Measurements from ENCODE around the gene H2AZ1. TPM values are rescaled to one million over a fixed set of nuclear protein-coding genes. Genes with fewer than 3 reads are reported as not detected.
A peak's percentile ranks its signal among the peaks of the same experiment; 100 is the strongest.
"Not testable (repeated sequence)": the region's sequence is repeated elsewhere in the genome, so short reads cannot be mapped to it uniquely, and the experiment has no call there.

The H2AZ1 gene
- 74.3 and 253 TPM in 2 replicates for total RNA-seq

DNA sequence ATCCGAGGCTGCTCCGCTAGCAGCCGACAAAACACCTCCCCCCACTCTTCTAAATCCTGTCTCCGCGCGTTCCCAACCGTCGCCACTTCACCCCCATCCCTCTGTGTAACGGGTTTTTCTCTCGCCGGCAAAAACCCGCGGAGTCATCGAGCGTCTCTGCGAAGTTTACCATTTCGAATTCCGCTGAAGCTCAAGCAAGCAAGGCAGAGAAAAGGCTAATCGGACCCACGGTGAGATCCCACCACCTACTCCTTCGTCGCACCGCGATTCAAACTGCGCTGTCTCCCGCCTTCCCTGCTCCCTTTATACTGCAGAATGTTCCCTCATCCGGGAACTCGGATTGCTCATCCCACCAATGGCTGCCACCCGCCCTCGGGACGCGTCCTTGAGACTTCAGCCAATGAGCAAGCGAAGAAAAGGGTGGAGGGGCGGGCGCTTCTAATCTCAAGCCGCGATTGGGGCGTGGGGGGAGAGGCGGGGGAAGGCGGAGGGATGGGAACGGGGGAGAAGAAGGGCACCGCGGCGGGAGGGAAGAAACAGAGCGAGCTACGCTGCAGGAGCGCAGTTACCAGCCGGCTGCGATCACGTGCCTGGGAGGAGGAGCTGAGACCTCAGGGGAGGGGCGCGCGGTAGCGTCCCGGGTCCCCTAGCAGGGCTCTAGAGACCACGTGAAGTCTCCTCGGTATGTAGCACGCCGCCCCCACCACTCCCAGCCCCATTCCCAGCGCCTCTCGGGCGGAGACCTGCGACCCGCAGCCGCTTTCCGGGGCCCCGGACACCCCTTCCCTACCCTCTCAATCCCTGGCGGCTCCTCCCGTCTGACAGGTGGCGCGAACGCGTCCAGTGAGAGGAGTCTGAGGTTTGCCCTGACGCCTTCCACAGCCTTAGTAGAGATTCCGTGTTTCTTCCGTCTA lies at the start of gene H2AZ1:
TSS of gene H2AZ1 (minus strand) at position 277 of the 914 bp plus-strand sequence. CDS start at position 172, 105 bp downstream.
- peak; percentile 95 for DNase-seq (ENCODE audit: low read depth)

DNA sequence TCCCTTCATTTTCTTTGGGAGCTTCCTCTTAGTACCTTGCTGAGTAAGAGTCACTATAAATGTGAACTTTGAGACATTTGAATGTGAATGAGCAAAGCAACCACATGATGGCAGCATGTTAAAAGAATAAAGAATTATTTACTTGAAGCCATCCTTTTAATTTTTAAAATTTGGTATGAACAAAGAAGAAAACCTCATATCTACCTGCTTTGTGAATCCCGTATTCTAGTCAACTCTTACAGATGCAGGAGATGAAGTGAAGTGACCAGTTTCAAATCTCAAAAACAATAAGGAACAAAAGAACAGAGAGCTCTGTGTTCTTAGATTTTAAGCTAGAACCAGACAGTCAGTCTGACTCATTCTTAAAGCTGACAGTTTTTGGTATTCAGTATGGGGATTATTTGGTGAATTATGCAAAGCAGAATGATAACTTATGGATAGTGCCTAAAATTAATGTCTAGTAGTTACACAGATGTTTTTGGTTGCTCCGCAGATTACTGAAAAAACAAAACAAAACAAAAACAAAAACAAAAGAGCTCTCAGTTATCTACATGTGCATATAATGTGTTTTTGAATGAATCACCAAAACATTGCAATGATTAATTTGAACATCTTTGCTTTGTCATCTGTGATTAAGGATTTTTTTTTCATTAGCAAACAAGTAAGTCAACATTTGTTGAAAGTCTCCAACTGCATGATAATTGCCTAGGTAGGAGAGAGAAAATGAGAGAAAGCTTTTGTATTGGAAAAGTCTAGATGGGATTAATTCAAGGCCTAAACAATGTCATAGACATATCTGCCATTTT lies 48.2 kb upstream of the H2AZ1 start:
- peak; percentile 67 for DNase-seq (ENCODE audit: low read depth)

DNA sequence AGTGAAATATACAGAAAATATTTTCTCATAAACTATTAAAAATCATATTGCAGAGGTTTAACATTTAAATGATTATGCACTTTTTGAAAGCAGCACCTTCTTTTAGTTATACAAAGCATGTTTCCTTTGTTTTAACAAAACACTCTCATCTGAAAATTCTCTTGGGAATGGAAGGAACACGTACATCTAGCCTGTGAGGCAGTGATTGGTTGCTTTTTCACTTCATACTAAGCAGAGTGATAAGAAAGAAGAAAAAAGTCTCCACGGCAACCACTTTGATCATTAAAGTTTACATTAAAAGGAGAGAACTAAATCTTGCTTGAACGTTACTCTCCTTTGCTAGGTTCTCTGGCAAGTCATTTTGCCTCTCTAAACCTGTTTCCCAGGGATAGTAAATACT lies 41.7 kb upstream of the H2AZ1 start:
- DNase-seq (ENCODE audit: low read depth): no peak

DNA sequence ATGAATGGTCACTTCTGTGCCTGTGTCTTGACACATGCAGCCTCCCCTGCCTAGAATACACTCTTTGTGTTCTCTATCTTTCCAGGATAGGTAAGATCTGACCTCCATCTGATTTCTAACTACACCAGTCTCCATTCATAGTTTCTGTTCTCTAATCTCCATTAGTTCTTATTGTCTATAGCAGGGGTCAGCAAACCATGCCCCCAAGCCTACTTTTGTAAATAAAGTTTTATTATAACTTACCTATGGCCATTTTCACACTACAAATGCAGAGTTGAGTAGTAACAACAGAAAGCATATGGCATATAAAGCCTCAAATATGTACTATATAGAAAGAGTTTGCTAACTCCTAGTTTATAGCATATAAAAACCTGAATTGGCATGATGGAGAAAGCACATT lies 37.6 kb upstream of the H2AZ1 start:
- DNase-seq (ENCODE audit: low read depth): no peak

DNA sequence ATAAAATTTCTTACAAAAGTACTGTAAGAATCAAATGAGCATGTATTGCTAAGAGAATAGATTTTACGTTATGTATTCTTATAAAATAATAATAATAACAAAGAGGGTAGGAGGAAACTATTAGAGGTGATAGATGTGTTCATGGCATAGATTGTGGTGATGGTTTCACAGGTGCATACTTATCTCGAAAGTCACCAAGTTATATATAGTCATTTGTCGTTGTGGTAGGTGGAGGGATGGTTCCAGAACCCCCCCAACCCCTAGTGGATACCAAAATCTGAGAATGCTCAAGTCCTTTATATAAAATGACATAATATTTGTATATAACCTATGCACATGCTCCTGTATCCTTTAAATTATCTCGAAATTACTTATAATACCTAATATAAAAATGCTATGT lies 36.7 kb upstream of the H2AZ1 start:
- no peak for DNase-seq (ENCODE audit: low read depth)

DNA sequence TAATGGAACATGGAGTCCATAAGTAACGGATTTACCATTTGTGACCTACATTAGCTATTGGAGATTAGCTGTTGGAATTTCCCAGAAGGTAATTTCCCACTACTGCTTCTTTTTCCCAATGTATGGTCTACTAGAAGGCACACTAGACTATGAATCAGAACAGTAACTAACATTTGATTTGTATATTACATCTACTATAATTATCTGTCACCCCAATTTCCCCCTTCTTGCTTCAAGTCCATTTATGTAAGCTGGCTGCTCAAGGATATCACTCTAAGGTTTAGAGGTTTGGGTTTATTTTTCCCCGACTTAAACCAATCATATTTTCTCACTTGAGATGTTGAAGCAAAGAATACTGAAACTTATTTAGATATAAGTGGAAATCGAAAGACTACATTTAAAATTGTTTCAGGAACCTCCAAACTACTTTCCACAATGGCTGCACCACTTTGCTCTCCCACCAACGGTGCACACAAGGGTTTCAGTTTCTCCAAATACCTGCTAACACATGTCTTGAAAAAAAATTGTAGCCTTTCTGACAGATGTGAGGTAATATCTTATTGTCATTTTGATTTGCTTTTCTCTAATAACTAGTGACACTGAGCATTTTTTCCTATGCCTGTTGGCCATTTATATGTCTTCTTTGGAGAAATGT lies 33.3 kb upstream of the H2AZ1 start:
- DNase-seq (ENCODE audit: low read depth): no peak

GRCh38 chr4:99979872-99980271 lies 29.8 kb upstream of the H2AZ1 start:
- no peak for DNase-seq (ENCODE audit: low read depth)

DNA sequence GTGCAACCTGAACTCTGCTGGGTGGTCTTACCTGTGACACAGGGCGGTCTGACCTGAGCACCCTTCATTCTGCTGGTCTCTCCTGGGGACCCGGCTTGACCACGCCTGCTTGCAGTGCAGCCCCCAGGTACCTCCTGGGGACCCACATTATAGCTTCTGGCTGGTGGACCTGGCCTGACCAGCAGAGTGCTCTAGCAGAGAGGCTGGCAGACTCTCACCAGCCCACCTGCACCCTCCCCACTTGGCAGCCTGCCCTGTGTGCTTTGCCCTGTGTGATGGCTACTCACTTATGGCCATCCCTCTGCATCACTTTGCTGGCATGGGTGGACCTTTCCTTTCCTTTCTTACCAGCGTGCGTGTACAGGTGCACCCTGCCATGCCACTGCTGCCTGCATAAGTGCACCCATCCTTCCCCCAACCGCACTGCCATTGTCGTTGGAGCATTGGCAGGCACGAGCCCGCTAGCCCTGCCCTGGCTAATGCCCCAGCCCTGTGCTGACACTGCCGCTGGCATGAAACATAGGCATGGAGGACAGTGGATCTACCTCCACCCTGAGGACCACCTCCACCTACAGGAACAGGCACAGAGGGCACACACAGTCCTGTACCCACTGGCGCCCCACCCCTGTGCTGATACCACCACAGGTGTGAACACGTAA lies 21.5 kb upstream of the H2AZ1 start:
- DNase-seq (ENCODE audit: low read depth): no peak

GRCh38 chr4:99968330-99968729 lies 18.3 kb upstream of the H2AZ1 start:
- peak; percentile 62 for DNase-seq (ENCODE audit: low read depth)

DNA sequence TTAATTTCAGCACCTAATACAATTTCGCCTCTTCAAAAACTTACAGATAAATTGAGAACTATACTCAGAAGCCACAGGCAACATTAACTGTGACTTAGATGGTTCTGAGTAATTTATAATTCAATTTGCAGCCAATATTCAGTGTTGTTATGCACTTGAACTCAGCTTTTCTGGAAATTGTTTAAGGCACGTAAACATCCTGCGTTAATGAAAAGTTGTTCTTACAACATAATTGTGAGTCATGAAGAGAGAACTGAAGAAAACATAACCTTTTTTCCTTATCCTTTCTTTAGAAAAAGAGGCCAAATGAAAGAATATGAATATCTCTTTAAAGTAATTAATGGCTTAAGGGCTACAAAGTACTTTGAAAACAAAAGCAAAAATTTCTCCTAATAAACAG lies 16.6 kb upstream of the H2AZ1 start:
- DNase-seq (ENCODE audit: low read depth): no peak

DNA sequence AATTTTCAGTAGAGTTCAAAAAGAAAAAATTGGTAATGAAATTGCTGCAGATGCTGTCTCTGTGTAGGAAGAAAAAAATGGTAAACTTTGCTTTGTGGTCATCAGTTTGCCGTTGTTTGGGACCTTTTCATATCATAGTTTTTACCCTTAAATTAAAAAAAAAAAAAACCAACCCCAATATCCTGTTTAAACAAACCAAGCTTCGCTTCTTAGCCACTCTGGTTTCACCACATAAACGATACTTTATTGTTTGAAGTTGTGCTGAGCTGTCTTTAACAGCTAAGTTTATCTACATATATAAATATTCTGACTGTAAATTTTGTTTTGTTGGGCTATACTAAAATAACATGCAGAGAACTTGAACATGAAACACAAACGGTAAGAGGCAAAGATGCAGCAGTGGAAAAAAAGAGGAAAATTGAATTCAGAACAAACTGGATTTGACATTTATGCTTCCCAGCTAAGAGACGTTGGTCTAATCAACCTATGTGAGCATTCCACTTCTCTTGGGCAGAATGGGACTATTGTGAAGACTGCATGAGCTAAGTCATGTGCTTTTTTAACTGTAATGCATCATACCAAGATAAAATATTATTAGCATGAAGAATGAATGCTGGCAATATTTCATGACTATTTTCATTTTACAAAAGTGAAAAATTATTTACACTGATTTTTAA lies 15.7 kb upstream of the H2AZ1 start:
- no peak for DNase-seq (ENCODE audit: low read depth)

- DNase-seq (ENCODE audit: low read depth): no peak
Measured at GRCh38 chr4:99965173-99965572, 15.1 kb upstream of the H2AZ1 start.

DNA sequence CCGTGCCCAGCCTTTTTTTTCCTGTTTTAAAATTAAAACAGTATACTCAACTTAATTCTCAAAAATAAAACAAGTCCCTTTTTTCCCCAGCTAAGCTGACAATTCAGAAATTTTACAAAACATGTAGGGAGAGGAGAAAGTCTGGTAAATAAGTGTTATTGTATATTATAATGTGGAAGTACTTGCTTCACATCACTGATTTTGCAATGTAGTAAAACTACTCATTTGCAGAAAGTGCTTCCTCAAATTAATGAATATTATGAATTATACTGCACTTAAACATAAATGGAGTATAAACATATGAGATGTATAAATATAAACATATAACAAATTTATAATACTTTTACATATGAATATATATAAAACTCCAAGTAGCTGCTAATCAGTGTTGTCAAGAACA lies 11.6 kb upstream of the H2AZ1 start:
- no peak for DNase-seq (ENCODE audit: low read depth)

GRCh38 chr4:99960648-99961047 lies 10.6 kb upstream of the H2AZ1 start:
- DNase-seq (ENCODE audit: low read depth): no peak

GRCh38 chr4:99958207-99958606 lies 8.1 kb upstream of the H2AZ1 start:
- not testable (repeated sequence) for DNase-seq (ENCODE audit: low read depth)

GRCh38 chr4:99950913-99951254 lies 809 bp upstream of the H2AZ1 start:
- DNase-seq (ENCODE audit: low read depth): no peak

GRCh38 chr4:99949034-99949998 lies 759 bp downstream of the H2AZ1 start:
- DNase-seq (ENCODE audit: low read depth): peak; percentile 90

DNA sequence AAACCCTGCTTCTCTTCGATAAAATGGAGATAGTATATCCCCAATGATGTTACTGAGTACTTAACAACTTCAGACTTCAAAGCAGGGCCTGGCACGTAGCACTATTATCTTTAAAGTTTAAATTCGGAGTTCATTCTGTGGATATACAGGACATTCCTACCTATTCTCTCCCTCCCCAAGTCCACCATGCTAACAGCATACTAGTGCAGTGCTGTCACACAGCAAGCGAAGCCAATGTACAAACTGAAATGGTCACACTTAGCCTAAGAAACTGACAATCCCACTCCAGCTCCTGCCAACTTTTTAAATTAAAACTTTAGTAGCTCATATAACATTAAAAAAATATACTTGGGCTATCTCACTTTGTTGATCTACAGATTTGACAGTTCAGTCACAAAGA lies 2.5 kb downstream of the H2AZ1 start:
- DNase-seq (ENCODE audit: low read depth): no peak

DNA sequence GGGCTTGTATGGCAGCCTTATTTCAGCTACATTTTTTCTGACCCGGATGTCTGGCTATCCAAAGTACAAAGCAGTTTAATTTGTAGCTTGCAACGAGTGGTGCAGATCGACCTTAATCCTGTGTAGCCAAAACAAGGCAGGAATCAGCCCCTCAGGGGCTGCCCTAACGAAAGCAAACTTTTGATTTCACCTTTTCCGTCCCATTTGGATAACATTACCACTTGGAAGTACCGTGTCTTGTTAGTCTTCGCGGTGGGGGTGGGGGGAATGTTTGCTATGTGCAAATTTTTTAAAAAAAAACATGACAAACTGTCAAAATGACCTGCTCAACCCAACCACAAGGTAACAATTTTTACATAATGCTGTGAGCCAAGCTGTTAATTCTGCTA lies 2.9 kb downstream of the H2AZ1 start:
- DNase-seq (ENCODE audit: low read depth): no peak
